GM23338 (cell line): ENCODE measurements around the gene IFT74. TPM values are rescaled to one million over a fixed set of nuclear protein-coding genes. Genes with fewer than 3 reads are reported as not detected.

Source experiments
- ATAC-seq: fragments of 200-7000 bp; cut with Tn5 transposase; 3 replicates; pipeline ENCODE4 v1.9.1; 2020
- DNase-seq: peaks from one replicate; pipeline ENCODE4 v3.0.0-alpha.2; 2015; ENCODE audit warnings: low spot score
- H2AFZ ChIP-seq: fragments of 200-600 bp; sonication (generic); 2 replicates; pipeline ENCODE4 v1.8.0; 2016; ENCODE audit warnings: antibody characterized with exemption, mild to moderate bottlenecking, moderate library complexity
- H3F3A ChIP-seq: fragments of 200-600 bp; sonication (generic); replicated peaks from 2 replicates; pipeline ENCODE4 v1.8.0; 2017; ENCODE audit warnings: antibody characterized with exemption, mixed run types, low read depth
- H3K27ac ChIP-seq: fragments of 200-600 bp; sonication (generic); 2 replicates; pipeline ENCODE4 v1.6.1; 2016; ENCODE audit warnings: low read depth
- H3K27me3 ChIP-seq: fragments of 200-600 bp; sonication (generic); 2 replicates; pipeline ENCODE4 v1.8.0; 2016; ENCODE audit warnings: mild to moderate bottlenecking, mixed run types, moderate library complexity; ENCODE audit not compliant: insufficient read depth
- H3K36me3 ChIP-seq: fragments of 200-600 bp; sonication (generic); 2 replicates; pipeline ENCODE4 v1.8.0; 2016; ENCODE audit warnings: mild to moderate bottlenecking; ENCODE audit not compliant: insufficient read depth
- H3K4me1 ChIP-seq: fragments of 200-600 bp; sonication (generic); 2 replicates; pipeline ENCODE4 v1.8.0; 2016; ENCODE audit warnings: mild to moderate bottlenecking, moderate library complexity; ENCODE audit not compliant: insufficient read depth
- H3K4me2 ChIP-seq: fragments of 200-600 bp; sonication (generic); 2 replicates; pipeline ENCODE4 v1.7.1; 2017; ENCODE audit warnings: mixed run types
- H3K4me3 ChIP-seq: fragments of 200-600 bp; sonication (generic); 2 replicates; pipeline ENCODE4 v1.6.1; 2016; ENCODE audit warnings: mixed run types
- H3K79me2 ChIP-seq: fragments of 200-600 bp; sonication (generic); replicated peaks from 2 replicates; pipeline ENCODE4 v1.8.0; 2017; ENCODE audit warnings: mild to moderate bottlenecking; ENCODE audit not compliant: insufficient read depth
- H3K9me2 ChIP-seq: fragments of 200-600 bp; sonication (generic); 2 replicates; pipeline ENCODE4 v1.8.0; 2017; ENCODE audit not compliant: insufficient read depth
- H4K20me1 ChIP-seq: fragments of 200-600 bp; sonication (generic); replicated peaks from 2 replicates; pipeline ENCODE4 v1.8.0; 2017; ENCODE audit warnings: mild to moderate bottlenecking; ENCODE audit not compliant: insufficient read depth
- H3K27ac Mint-ChIP-seq: 2 replicates; pipeline ENCODE4 v1.8.0; 2020; ENCODE audit warnings: inconsistent platforms, mild to moderate bottlenecking, moderate library complexity, mixed read lengths
- H3K27me3 Mint-ChIP-seq: 3 replicates; pipeline ENCODE4 v1.8.0; 2022; ENCODE audit warnings: low read depth, mild to moderate bottlenecking, moderate library complexity, mixed read lengths, inconsistent platforms; ENCODE audit not compliant: insufficient read depth, poor library complexity
- H3K36me3 Mint-ChIP-seq: 3 replicates; pipeline ENCODE4 v1.8.0; 2021; ENCODE audit warnings: low read depth, mild to moderate bottlenecking, inconsistent platforms, moderate library complexity, mixed read lengths
- H3K4me1 Mint-ChIP-seq: 3 replicates; pipeline ENCODE4 v1.8.0; 2020; ENCODE audit warnings: mild to moderate bottlenecking, inconsistent platforms, mixed read lengths
- H3K4me3 Mint-ChIP-seq: 3 replicates; pipeline ENCODE4 v1.8.0; 2021; ENCODE audit warnings: moderate library complexity, mild to moderate bottlenecking, inconsistent platforms, mixed read lengths
- H3K9me3 Mint-ChIP-seq: 3 replicates; pipeline ENCODE4 v1.8.0; 2020; ENCODE audit warnings: moderate library complexity, mild to moderate bottlenecking, inconsistent platforms, mixed read lengths
- CREB1 ChIP-seq: fragments of 250-450 bp; sonication (Bioruptor Pico); IDR thresholded peaks from 2 replicates; pipeline ENCODE4 v1.5.0; 2020; ENCODE audit warnings: low read depth, mild to moderate bottlenecking, moderate library complexity
- EZH2 ChIP-seq: fragments of 200-600 bp; sonication (generic); IDR thresholded peaks from one replicate; pipeline ENCODE4 v1.8.0; 2017; ENCODE audit warnings: antibody characterized with exemption, mild to moderate bottlenecking, low read depth; ENCODE audit not compliant: unreplicated experiment
- EZH2phosphoT487 ChIP-seq: fragments of 200-600 bp; sonication (generic); IDR thresholded peaks from one replicate; pipeline ENCODE4 v1.8.1; 2018; ENCODE audit warnings: antibody characterized with exemption; ENCODE audit not compliant: unreplicated experiment
- JUNB ChIP-seq: IDR thresholded peaks from one replicate; pipeline ENCODE4 v1.6.1; 2016; ENCODE audit warnings: antibody characterized with exemption; ENCODE audit not compliant: unreplicated experiment
- NANOG ChIP-seq: IDR thresholded peaks from 2 replicates; pipeline ENCODE4 v1.6.1; 2016; ENCODE audit warnings: antibody characterized with exemption, borderline replicate concordance
- POLR2AphosphoS5 ChIP-seq: IDR thresholded peaks from 2 replicates; pipeline ENCODE4 v1.6.1; 2016; ENCODE audit warnings: antibody characterized with exemption, low read depth
- STAT1 ChIP-seq: IDR thresholded peaks from one replicate; pipeline ENCODE4 v1.6.1; 2016; ENCODE audit warnings: antibody characterized with exemption; ENCODE audit not compliant: unreplicated experiment
- ZNF114 ChIP-seq: fragments of 250-450 bp; sonication (Bioruptor Pico); IDR thresholded peaks from 2 replicates; pipeline ENCODE4 v1.5.0; 2020; ENCODE audit warnings: mild to moderate bottlenecking, moderate library complexity
- ZNF331 ChIP-seq: fragments of 250-450 bp; sonication (Bioruptor Pico); IDR thresholded peaks from 2 replicates; pipeline ENCODE4 v1.5.0; 2020; ENCODE audit warnings: low read depth, mild to moderate bottlenecking, moderate library complexity
- polyA plus RNA-seq: library from polyadenylated mRNA; unstranded; fragments of >200 nt; fragmentation: Nextera tagmentation; extraction: Ambion mirVana; gene quantifications from 2 replicates; pipeline ENCODE4 v1.2.1, GENCODE V29; 2016
- total RNA-seq: library from RNA; depleted of rRNA; stranded (reverse); fragments of >200 nt; shearing (Covaris generic); gene quantifications from 2 replicates; pipeline ENCODE4 v1.2.3, GENCODE V29; 2014
- TF ChIP-seq, protein P1 (sequence below): IDR thresholded peaks from one replicate; pipeline ENCODE4 v1.6.1; 2018; ENCODE audit warnings: antibody characterized with exemption; ENCODE audit not compliant: unreplicated experiment
- TF ChIP-seq, protein P2 (sequence below): fragments of 250-450 bp; sonication (Bioruptor Pico); IDR thresholded peaks from 2 replicates; pipeline ENCODE4 v1.5.0; 2020; ENCODE audit warnings: mild to moderate bottlenecking, moderate library complexity
- TF ChIP-seq, protein P3 (sequence below): IDR thresholded peaks from 2 replicates; pipeline ENCODE4 v1.6.1; 2016; ENCODE audit warnings: antibody characterized with exemption
- TF ChIP-seq, protein P4 (sequence below), 2 experiments: fragments of 200-600 bp in 1 of 2; sonication (generic) in 1 of 2; conservative IDR thresholded peaks; 2 replicates each; pipeline versions ENCODE4 v1.5.1 to v1.6.1; 2016 to 2017; ENCODE audit warnings: antibody characterized with exemption in 2 of 2, low read depth in 2 of 2, mild to moderate bottlenecking in 2 of 2, moderate library complexity in 1 of 2

Gene IFT74
- total and polyA plus RNA-seq, 2 experiments from 2014 or later = 14.6 to 30.0 TPM

DNA sequence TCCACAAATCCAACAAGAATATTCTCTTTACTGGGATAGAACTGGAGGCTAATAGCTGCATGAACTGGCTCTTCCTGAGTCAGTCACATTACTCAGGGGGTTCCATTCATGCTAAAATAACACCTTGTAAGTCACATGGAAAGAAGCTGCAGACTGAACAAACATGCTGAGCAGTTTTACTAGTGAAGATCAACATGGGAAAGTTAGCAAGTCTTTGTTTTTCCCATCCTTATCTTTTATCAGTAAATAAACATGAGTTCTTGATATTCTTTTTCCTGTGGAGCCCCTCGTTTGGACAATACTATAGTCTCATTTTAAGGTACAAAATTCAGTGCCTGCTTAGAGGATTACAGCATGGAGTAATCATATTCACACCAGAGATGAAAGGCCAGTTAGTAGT is 109.1 kb downstream of the IFT74 start:
- Histone ChIP-seq H3K4me2 (no peak overlapping the region), H3K4me1 (no peaks in the 10 kb centered on the region), H2AFZ (no peak overlapping the region), H4K20me1 (no peaks in the 10 kb centered on the region), H3K9me2 (no peaks in the 10 kb centered on the region), H3K79me2 (no peaks in the 10 kb centered on the region), H3F3A (no peaks in the 10 kb centered on the region), H3K27ac (no peak overlapping the region), H3K36me3 (no peaks in the 10 kb centered on the region), H3K4me3 (no peak overlapping the region), H3K27me3 (no peaks in the 10 kb centered on the region)
- no peak for DNase-seq
- Mint-ChIP-seq H3K4me3 (no peak overlapping the region), H3K9me3 (no peaks in the 10 kb centered on the region), H3K36me3 (no peaks in the 10 kb centered on the region), H3K27me3 (no peaks in the 10 kb centered on the region), H3K27ac (no peak overlapping the region), H3K4me1 (peaks cover 3% of the 10 kb centered on the region; the same call in 1 of the 3 replicates)
- TF ChIP-seq, protein P1, sequence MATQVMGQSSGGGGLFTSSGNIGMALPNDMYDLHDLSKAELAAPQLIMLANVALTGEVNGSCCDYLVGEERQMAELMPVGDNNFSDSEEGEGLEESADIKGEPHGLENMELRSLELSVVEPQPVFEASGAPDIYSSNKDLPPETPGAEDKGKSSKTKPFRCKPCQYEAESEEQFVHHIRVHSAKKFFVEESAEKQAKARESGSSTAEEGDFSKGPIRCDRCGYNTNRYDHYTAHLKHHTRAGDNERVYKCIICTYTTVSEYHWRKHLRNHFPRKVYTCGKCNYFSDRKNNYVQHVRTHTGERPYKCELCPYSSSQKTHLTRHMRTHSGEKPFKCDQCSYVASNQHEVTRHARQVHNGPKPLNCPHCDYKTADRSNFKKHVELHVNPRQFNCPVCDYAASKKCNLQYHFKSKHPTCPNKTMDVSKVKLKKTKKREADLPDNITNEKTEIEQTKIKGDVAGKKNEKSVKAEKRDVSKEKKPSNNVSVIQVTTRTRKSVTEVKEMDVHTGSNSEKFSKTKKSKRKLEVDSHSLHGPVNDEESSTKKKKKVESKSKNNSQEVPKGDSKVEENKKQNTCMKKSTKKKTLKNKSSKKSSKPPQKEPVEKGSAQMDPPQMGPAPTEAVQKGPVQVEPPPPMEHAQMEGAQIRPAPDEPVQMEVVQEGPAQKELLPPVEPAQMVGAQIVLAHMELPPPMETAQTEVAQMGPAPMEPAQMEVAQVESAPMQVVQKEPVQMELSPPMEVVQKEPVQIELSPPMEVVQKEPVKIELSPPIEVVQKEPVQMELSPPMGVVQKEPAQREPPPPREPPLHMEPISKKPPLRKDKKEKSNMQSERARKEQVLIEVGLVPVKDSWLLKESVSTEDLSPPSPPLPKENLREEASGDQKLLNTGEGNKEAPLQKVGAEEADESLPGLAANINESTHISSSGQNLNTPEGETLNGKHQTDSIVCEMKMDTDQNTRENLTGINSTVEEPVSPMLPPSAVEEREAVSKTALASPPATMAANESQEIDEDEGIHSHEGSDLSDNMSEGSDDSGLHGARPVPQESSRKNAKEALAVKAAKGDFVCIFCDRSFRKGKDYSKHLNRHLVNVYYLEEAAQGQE = no peak
- TF ChIP-seq EZH2phosphoT487 (no peak), EZH2 (no peak), ZNF331 (CRISPR knock-in tag) (no peak), ZNF114 (CRISPR knock-in tag) (no peak), CREB1 (no peak), POLR2AphosphoS5 (no peak), NANOG (no peak), JUNB (no peak), STAT1 (no peak)
- TF ChIP-seq, protein P2, sequence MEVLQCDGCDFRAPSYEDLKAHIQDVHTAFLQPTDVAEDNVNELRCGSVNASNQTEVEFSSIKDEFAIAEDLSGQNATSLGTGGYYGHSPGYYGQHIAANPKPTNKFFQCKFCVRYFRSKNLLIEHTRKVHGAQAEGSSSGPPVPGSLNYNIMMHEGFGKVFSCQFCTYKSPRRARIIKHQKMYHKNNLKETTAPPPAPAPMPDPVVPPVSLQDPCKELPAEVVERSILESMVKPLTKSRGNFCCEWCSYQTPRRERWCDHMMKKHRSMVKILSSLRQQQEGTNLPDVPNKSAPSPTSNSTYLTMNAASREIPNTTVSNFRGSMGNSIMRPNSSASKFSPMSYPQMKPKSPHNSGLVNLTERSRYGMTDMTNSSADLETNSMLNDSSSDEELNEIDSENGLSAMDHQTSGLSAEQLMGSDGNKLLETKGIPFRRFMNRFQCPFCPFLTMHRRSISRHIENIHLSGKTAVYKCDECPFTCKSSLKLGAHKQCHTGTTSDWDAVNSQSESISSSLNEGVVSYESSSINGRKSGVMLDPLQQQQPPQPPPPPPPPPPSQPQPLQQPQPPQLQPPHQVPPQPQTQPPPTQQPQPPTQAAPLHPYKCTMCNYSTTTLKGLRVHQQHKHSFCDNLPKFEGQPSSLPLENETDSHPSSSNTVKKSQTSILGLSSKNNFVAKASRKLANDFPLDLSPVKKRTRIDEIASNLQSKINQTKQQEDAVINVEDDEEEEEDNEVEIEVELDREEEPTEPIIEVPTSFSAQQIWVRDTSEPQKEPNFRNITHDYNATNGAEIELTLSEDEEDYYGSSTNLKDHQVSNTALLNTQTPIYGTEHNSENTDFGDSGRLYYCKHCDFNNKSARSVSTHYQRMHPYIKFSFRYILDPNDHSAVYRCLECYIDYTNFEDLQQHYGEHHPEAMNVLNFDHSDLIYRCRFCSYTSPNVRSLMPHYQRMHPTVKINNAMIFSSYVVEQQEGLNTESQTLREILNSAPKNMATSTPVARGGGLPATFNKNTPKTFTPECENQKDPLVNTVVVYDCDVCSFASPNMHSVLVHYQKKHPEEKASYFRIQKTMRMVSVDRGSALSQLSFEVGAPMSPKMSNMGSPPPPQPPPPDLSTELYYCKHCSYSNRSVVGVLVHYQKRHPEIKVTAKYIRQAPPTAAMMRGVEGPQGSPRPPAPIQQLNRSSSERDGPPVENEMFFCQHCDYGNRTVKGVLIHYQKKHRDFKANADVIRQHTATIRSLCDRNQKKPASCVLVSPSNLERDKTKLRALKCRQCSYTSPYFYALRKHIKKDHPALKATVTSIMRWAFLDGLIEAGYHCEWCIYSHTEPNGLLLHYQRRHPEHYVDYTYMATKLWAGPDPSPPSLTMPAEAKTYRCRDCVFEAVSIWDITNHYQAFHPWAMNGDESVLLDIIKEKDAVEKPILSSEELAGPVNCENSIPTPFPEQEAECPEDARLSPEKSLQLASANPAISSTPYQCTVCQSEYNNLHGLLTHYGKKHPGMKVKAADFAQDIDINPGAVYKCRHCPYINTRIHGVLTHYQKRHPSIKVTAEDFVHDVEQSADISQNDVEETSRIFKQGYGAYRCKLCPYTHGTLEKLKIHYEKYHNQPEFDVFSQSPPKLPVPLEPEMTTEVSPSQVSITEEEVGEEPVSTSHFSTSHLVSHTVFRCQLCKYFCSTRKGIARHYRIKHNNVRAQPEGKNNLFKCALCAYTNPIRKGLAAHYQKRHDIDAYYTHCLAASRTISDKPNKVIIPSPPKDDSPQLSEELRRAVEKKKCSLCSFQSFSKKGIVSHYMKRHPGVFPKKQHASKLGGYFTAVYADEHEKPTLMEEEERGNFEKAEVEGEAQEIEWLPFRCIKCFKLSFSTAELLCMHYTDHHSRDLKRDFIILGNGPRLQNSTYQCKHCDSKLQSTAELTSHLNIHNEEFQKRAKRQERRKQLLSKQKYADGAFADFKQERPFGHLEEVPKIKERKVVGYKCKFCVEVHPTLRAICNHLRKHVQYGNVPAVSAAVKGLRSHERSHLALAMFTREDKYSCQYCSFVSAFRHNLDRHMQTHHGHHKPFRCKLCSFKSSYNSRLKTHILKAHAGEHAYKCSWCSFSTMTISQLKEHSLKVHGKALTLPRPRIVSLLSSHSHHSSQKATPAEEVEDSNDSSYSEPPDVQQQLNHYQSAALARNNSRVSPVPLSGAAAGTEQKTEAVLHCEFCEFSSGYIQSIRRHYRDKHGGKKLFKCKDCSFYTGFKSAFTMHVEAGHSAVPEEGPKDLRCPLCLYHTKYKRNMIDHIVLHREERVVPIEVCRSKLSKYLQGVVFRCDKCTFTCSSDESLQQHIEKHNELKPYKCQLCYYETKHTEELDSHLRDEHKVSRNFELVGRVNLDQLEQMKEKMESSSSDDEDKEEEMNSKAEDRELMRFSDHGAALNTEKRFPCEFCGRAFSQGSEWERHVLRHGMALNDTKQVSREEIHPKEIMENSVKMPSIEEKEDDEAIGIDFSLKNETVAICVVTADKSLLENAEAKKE (CRISPR knock-in tag) = no peak
- TF ChIP-seq, protein P3, sequence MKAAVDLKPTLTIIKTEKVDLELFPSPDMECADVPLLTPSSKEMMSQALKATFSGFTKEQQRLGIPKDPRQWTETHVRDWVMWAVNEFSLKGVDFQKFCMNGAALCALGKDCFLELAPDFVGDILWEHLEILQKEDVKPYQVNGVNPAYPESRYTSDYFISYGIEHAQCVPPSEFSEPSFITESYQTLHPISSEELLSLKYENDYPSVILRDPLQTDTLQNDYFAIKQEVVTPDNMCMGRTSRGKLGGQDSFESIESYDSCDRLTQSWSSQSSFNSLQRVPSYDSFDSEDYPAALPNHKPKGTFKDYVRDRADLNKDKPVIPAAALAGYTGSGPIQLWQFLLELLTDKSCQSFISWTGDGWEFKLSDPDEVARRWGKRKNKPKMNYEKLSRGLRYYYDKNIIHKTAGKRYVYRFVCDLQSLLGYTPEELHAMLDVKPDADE = no peak
- TF ChIP-seq, protein P4, sequence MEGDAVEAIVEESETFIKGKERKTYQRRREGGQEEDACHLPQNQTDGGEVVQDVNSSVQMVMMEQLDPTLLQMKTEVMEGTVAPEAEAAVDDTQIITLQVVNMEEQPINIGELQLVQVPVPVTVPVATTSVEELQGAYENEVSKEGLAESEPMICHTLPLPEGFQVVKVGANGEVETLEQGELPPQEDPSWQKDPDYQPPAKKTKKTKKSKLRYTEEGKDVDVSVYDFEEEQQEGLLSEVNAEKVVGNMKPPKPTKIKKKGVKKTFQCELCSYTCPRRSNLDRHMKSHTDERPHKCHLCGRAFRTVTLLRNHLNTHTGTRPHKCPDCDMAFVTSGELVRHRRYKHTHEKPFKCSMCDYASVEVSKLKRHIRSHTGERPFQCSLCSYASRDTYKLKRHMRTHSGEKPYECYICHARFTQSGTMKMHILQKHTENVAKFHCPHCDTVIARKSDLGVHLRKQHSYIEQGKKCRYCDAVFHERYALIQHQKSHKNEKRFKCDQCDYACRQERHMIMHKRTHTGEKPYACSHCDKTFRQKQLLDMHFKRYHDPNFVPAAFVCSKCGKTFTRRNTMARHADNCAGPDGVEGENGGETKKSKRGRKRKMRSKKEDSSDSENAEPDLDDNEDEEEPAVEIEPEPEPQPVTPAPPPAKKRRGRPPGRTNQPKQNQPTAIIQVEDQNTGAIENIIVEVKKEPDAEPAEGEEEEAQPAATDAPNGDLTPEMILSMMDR (conservative IDR thresholded peaks at IDR 0.05; ENCODE audit: low read depth in 2 of 2) = no peak
- no peak for ATAC-seq
